Spleen (tissue), 7 donors: Measurements from ENCODE around the gene KMT5C.

Source experiments
- POLR2AphosphoS5 ChIP-seq, 3 donors: sonication (generic); formaldehyde crosslinking; IDR thresholded peaks; one replicate each; pipeline ENCODE4 v1.5.1; 2017; ENCODE audit warnings: antibody characterized with exemption in 3 of 3
- TF ChIP-seq, protein P1 (sequence below), 11 experiments: fragments of 200-600 bp in 7 of 11; fragments of 450-650 bp in 4 of 11; sonication (generic) in 4 of 11; IDR thresholded peaks in 8 of 11; conservative IDR thresholded peaks in 3 of 11; 1 replicate in 7 of 11; 2 replicates in 4 of 11; pipeline versions ENCODE4 v1.4.0 to v1.8.0; 2016 to 2021; ENCODE audit warnings: antibody characterized with exemption in 11 of 11, inconsistent platforms in 4 of 11, mild to moderate bottlenecking in 1 of 11
- donor health status: DM: no; HTN: no; CAD: no; lungs with moderate emphysema.
- donor health status: DM: no; HTN: no; CAD: no.
- donor health status: DM: no; HTN: no; CAD: no.

DNA sequence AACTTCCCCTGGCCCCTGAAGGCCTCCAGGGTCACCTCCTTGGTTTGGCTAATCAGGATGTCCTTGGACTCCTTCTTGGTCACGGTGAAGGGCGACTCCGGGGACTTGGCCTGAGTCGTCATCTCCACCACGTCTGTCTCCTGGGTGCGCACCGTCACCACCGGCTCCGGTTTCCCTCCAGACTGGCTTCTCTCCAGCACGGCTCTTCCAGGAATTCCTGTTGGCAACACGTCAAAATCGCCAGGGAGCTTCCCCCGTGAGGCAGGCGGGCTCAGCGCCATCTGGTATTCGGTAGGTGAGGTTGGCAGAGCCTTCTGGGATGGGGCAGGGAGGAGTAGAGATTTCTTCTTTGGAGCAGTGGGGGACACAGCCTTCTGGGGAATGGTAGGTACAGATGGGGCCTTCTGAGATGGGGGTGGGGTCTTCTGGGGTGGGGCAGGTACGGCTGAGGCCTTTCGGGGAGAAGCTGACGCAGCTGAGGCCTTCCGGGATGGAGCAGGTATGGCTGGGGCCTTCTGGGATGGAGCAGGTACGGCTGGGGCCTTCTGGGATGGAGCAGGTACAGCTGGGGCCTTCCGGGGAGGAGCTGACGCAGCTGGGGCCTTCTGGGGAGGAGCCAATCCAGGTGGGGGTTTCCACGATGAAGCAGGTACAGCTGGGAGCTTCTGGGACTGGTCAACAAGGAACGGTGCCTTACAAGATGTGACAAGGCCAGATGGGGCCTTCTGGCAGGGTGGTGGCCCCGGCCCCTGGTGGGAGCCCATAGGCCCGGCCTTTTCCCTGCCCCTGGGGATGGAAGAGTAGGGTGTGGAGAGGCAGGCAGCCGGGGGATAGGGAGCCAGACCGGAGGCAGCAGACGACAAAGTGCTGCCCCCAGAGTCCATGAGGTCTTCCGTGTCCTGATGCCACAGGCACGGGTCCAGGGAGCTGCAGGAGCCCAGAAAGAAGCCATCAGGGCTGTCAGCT is 19.6 kb downstream of the KMT5C start:
- TF ChIP-seq, protein P1, sequence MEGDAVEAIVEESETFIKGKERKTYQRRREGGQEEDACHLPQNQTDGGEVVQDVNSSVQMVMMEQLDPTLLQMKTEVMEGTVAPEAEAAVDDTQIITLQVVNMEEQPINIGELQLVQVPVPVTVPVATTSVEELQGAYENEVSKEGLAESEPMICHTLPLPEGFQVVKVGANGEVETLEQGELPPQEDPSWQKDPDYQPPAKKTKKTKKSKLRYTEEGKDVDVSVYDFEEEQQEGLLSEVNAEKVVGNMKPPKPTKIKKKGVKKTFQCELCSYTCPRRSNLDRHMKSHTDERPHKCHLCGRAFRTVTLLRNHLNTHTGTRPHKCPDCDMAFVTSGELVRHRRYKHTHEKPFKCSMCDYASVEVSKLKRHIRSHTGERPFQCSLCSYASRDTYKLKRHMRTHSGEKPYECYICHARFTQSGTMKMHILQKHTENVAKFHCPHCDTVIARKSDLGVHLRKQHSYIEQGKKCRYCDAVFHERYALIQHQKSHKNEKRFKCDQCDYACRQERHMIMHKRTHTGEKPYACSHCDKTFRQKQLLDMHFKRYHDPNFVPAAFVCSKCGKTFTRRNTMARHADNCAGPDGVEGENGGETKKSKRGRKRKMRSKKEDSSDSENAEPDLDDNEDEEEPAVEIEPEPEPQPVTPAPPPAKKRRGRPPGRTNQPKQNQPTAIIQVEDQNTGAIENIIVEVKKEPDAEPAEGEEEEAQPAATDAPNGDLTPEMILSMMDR (IDR thresholded peaks at IDR 0.05 in 8 of 11, conservative IDR thresholded peaks at IDR 0.05 in 3 of 11) = no peak
- TF ChIP-seq POLR2AphosphoS5 (IDR thresholded peaks at IDR 0.05) = peak in 1 of 3 donors; percentile 8
